HG03135 (cell line): ENCODE data around the gene UBE2J2.

Source experiments
- ATAC-seq: cut with Tn5 transposase; IDR thresholded peaks from one replicate; pipeline ENCODE4 v1.9.1; 2021; ENCODE audit warnings: mild to moderate bottlenecking, moderate library complexity; ENCODE audit not compliant: unreplicated experiment

UBE2J2 gene

DNA sequence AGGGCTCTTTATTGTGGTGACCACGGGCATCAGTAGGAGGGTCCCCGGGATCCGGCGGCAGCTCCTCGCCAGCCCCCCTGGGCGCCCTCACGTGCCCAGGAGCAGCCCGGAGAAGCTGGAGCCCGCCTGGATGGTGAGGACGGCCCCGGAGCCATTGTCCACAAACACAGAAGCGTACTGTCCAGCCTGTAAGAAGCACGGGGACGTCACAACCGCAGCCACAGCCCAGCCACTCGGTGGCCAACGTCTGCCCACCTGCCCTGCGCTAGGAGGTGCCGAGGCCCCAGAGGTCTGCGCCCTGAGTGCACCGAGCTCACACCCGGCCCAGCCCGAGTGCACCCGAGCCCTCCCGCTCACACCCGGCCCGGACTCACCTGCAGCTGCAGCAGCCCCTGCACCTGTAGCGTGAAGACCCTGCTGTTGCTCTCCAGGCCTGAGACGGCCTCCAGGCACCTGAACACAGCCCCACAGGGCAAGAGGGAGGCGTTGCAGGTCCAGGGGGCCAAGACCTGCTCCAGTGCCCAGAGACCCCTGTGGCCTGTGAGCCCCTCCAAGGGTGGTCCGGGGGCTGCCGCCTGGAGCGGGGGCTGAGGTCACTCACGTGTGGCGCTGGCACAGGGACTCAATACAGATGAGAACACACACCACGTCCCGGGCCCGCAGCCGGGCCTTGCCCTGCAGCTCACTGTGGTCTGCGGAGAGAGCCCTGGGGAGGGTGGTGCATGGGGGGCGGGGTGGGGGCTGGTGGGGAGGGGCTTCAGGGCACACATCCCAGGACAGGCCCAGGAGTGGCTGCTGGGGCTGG, 31.0 kb downstream of the UBE2J2 start:
- no peak for ATAC-seq

DNA sequence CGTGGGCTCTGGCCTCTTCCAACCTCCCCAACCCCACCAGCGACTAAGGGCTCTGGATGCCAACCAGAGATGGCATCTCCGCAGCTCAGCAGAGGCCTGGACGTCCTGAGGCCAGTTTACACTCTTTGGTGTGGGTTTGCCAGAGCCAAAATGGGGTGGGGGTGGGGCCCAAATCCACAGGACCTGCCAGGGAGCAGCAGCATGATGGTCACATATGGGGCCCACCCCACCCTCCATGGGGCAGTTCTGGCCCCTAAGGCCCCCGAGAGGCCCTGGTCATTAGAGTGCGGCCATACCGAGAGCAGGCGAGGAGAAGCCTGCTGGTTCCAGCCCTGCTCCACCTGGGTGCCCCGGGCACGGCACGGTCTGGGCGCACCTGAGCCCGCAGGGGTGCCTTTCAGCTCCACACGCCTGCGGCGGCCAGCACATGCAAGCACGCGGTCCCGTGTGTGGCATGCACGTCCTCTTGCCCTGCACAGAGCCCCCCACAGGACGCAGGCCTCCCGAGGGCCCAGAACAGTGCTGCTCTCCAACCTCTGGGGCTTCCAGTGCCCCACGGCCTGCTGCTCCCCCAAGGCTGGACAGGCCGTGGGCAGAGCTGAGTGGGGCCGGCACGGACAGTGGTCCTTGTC, 31.9 kb downstream of the UBE2J2 start:
- no peak for ATAC-seq

- ATAC-seq, result no peak
These were observed 32.6 kb downstream of the UBE2J2 start for GRCh38 chr1:1240822-1241587.

DNA sequence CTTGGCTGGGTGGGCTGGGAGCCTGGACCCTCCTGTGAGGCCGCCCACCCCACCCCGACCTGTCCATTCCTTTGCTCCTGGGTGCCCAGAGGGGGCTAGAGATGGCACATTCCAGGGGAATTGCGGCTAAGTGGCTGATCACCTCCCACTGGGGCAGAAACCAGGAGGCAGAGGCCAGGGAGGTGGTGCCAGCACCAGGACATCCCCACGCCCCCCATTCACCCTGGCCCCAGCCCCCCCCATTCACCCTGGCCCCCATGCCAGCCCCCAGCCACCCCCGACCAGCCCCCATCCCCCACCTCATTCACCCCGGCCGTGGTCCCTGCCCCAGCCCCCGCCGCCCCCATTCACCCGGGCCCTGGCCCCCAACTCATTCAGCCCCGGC, 33.3 kb downstream of the UBE2J2 start:
- no peak for ATAC-seq

- no peak for ATAC-seq
These were observed 33.9 kb downstream of the UBE2J2 start for GRCh38 chr1:1239614-1240347.

- no peak for ATAC-seq
These were observed 34.4 kb downstream of the UBE2J2 start for GRCh38 chr1:1239227-1239613.

GRCh38 chr1:1238702-1239178, 34.9 kb downstream of the UBE2J2 start:
- no peak for ATAC-seq

- ATAC-seq, result no peak
These were observed 35.6 kb downstream of the UBE2J2 start for GRCh38 chr1:1237874-1238701.

- no peak for ATAC-seq
These were observed 36.4 kb downstream of the UBE2J2 start for GRCh38 chr1:1236945-1237873.

- ATAC-seq, result no peak
These were observed 37.4 kb downstream of the UBE2J2 start for GRCh38 chr1:1236176-1236763.

GRCh38 chr1:1235016-1235744, 38.5 kb downstream of the UBE2J2 start:
- no peak for ATAC-seq

DNA sequence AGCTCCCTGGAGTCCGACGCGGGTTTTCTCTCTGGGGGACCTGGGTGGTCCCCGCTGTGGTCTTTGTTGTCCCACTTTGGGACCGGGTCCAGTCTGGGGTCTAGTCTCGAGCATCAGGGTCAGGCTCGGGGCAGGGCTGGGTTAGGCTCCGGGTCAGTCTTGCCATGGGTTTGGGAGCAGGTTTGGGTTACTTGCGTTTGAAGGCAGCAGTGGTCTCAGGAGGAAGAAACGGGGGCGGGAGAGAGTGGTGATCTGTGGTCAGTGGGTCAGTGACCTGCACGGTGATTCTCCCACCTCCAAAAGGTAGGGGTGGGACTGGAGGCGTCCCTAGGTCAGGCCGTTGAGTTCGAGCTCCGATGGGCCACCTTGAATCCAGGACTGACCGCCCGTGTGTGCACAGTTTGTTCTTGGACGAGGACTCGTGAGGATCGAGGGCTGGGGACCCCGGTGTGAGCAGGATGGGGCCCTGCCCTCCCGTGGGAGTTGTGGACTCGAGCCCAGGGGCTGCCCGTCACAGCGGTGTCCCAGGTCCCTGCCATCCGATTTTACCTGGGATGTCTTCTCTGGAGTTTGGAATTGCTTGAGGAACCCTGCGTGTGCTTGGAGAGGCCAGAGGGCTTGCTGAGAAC, 39.4 kb downstream of the UBE2J2 start:
- ATAC-seq, result no peak

DNA sequence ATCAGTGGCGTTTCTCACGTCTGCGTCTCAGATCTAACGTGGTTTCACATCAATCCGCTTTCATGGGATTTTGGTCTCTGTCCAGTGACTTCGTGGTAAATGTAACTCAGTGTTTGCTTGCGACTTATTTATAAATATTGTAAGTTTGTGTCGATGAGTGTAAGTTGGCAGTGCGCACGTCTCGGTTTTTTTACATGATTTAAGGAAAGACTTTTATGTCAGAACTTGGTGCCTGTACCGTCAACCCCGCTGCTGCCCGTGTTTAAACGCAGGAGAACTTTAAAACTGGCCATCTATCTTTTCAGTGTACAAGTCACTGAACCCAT, 40.1 kb downstream of the UBE2J2 start:
- ATAC-seq, result no peak

- no peak for ATAC-seq
These were observed 40.7 kb downstream of the UBE2J2 start for GRCh38 chr1:1232796-1233566.

- no peak for ATAC-seq
These were observed 41.4 kb downstream of the UBE2J2 start, which contains the start of gene B3GALT6 for GRCh38 chr1:1232208-1232795. Gene B3GALT6, plus strand, starts transcription at chr1:1232237. Its CDS starts 42 bp downstream, at chr1:1232279.

DNA sequence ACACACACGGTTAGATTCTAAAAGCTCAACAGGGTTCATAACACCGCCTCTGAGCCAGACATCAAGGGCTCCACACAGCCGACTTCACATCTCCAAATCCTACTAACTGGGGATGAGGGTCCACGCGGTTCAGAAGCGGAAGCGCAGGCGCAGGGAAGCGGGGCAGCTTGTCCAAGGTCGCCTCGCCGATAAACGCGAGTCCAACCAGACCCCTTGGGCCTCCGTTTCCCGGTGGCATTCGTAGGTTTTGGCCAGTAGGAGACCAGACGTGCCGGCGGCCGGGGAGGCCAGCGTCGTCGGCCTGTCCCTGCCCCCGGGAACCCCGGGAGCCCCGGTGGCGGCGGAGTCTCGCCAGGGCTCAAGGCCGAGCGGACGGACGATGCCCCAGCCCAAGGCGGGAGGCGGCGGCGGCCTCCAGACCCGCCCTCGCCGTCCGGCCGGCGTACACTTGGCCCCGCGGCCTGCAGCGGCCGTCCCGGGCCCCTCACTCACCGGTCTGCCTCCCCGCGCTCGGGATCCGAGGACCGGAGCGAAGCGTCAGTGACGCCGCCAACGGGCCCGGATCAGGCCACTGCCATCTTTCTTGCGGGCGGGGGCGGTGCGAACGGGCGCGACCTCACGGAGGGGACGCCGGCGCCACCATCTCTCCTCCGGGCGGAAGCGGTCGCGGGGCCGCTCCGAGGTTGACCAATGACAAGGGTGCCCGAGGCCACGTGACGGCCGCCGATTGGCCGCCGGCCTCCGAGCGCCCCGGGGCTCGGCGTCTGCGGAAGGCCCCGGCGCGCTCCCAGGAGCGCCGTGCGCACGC, 42.0 kb downstream of the UBE2J2 start, which contains the start of gene SDF4:
Gene SDF4, minus strand, starts transcription at position 602 of the 808 bp plus-strand sequence. CDS start 3,229 bp downstream, outside the sequence.
- peak; percentile 89 for ATAC-seq
